ENCODE measurements around the gene MEN1.

GRCh38 chr11:64844330-64845128 lies 34.2 kb upstream of the MEN1 start, which contains the start of gene CDC42BPG:
- TF ChIP-seq EZH2 (IDR thresholded peaks at IDR 0.05; ENCODE audit: insufficient read depth, poor library complexity, severe bottlenecking) (no peak), EZH2phosphoT487 (IDR thresholded peaks at IDR 0.05; ENCODE audit: insufficient read depth, low read depth) (no peak)
